ENCODE data around the gene HMGB4.

DNA sequence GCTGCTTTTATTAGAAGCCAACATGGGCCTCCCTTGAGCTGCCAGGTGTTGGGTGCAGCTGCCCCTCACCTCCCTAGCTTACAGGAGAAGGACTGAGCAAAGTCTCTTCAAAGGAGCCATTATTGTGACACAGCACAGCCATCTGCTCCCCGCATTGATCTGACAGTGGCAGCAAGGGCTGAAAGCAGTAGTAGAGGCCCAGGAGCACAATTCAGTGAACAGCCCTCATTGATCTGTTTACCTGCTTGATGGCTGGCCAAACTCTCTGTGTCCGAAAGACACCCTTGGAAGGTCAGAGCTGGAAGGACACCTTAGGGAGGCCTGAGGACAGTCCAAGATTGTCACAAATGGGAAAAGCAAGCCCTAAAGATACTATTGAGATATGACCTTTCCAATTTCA lies 14.5 kb downstream of the HMGB4 start:
- TF ChIP-seq, protein P1, sequence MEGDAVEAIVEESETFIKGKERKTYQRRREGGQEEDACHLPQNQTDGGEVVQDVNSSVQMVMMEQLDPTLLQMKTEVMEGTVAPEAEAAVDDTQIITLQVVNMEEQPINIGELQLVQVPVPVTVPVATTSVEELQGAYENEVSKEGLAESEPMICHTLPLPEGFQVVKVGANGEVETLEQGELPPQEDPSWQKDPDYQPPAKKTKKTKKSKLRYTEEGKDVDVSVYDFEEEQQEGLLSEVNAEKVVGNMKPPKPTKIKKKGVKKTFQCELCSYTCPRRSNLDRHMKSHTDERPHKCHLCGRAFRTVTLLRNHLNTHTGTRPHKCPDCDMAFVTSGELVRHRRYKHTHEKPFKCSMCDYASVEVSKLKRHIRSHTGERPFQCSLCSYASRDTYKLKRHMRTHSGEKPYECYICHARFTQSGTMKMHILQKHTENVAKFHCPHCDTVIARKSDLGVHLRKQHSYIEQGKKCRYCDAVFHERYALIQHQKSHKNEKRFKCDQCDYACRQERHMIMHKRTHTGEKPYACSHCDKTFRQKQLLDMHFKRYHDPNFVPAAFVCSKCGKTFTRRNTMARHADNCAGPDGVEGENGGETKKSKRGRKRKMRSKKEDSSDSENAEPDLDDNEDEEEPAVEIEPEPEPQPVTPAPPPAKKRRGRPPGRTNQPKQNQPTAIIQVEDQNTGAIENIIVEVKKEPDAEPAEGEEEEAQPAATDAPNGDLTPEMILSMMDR (IDR thresholded peaks at IDR 0.05), result no peak
- no peak for TF ChIP-seq ZFX (IDR thresholded peaks at IDR 0.05; ENCODE audit: borderline replicate concordance)

Measured in 22Rv1 (cell line).